GM10847 (cell line): ENCODE data around the gene MROH7.

ENCODE experiments used
- POLR2A ChIP-seq: IDR thresholded peaks from 2 replicates; pipeline ENCODE4 v1.6.1; 2011; ENCODE audit not compliant: insufficient read length; ENCODE audit errors: extremely low read depth

Gene MROH7

GRCh38 chr1:54697896-54698295 is 56.3 kb downstream of the MROH7 start:
- no peak for TF ChIP-seq POLR2A

- TF ChIP-seq POLR2A = no peak
These were observed 56.8 kb downstream of the MROH7 start for GRCh38 chr1:54698346-54698745.

GRCh38 chr1:54699936-54700525 is 58.4 kb downstream of the MROH7 start:
- no peak for TF ChIP-seq POLR2A

- no peak for TF ChIP-seq POLR2A
These were observed 59.5 kb downstream of the MROH7 start for GRCh38 chr1:54701066-54701465.

GRCh38 chr1:54701996-54702395 is 60.4 kb downstream of the MROH7 start:
- no peak for TF ChIP-seq POLR2A

- TF ChIP-seq POLR2A = no peak
These were observed 61.9 kb downstream of the MROH7 start for GRCh38 chr1:54703471-54703870.

GRCh38 chr1:54705153-54705552 is 63.6 kb downstream of the MROH7 start:
- TF ChIP-seq POLR2A = no peak

- no peak for TF ChIP-seq POLR2A
These were observed 64.8 kb downstream of the MROH7 start for GRCh38 chr1:54706419-54706818.

GRCh38 chr1:54708385-54708784 is 66.8 kb downstream of the MROH7 start:
- no peak for TF ChIP-seq POLR2A

- no peak for TF ChIP-seq POLR2A
These were observed 68.1 kb downstream of the MROH7 start for GRCh38 chr1:54709547-54710292.

- TF ChIP-seq POLR2A = no peak
These were observed 68.8 kb downstream of the MROH7 start for GRCh38 chr1:54710434-54710833.

- TF ChIP-seq POLR2A = no peak
These were observed 69.3 kb downstream of the MROH7 start for GRCh38 chr1:54710841-54711240.

GRCh38 chr1:54711536-54711935 is 70.0 kb downstream of the MROH7 start:
- no peak for TF ChIP-seq POLR2A

GRCh38 chr1:54714881-54715492 is 73.4 kb downstream of the MROH7 start:
- TF ChIP-seq POLR2A = no peak

GRCh38 chr1:54715493-54716298 is 74.1 kb downstream of the MROH7 start, which contains the start of gene TTC4:
Gene TTC4 (plus strand): TSS chr1:54715861. CDS start chr1:54715909, 48 bp downstream.
- peak; percentile 85 for TF ChIP-seq POLR2A
